ENCODE data around the gene MRPL10.

DNA sequence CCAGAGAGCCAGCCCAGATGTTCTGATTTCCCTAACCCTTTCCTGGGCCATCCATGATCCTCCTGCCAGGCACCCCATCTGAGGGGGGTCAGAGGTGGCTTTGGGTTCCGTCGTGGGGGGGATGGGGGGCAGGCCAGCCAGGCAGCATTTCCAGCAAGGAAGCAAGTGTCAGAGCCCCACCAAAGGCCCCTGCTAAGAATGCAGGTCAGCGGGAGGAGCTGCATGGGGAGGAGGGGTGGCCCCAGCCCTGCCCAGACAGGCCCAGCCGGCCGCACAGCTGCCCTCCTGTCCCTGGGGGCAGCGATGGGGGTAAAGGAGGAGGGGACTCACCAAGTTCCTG, 12.0 kb upstream of the MRPL10 start:
- TF ChIP-seq YY1 (IDR thresholded peaks at IDR 0.05; ENCODE audit: extremely low read depth, insufficient replicate concordance, low read depth, low read length) (no peak), CBX3 (IDR thresholded peaks at IDR 0.05; ENCODE audit: low read depth) (no peak), FOSL1 (IDR thresholded peaks at IDR 0.05; ENCODE audit: low read depth) (no peak), JUND (IDR thresholded peaks at IDR 0.05) (no peak)
- TF ChIP-seq, protein P1, sequence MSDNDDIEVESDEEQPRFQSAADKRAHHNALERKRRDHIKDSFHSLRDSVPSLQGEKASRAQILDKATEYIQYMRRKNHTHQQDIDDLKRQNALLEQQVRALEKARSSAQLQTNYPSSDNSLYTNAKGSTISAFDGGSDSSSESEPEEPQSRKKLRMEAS (IDR thresholded peaks at IDR 0.05) = no peak
- TF ChIP-seq, protein P2, sequence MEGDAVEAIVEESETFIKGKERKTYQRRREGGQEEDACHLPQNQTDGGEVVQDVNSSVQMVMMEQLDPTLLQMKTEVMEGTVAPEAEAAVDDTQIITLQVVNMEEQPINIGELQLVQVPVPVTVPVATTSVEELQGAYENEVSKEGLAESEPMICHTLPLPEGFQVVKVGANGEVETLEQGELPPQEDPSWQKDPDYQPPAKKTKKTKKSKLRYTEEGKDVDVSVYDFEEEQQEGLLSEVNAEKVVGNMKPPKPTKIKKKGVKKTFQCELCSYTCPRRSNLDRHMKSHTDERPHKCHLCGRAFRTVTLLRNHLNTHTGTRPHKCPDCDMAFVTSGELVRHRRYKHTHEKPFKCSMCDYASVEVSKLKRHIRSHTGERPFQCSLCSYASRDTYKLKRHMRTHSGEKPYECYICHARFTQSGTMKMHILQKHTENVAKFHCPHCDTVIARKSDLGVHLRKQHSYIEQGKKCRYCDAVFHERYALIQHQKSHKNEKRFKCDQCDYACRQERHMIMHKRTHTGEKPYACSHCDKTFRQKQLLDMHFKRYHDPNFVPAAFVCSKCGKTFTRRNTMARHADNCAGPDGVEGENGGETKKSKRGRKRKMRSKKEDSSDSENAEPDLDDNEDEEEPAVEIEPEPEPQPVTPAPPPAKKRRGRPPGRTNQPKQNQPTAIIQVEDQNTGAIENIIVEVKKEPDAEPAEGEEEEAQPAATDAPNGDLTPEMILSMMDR (IDR thresholded peaks at IDR 0.05 in 2 of 3, conservative IDR thresholded peaks at IDR 0.05 in 1 of 3; ENCODE audit: borderline replicate concordance in 1 of 3, insufficient read depth in 1 of 3, low read depth in 2 of 3, low read length in 2 of 3) = 0 out of 6 replicates have a peak, but pooled peaks of 1 of the 3 experiments have one; percentile 9
- TF ChIP-seq, protein P3, sequence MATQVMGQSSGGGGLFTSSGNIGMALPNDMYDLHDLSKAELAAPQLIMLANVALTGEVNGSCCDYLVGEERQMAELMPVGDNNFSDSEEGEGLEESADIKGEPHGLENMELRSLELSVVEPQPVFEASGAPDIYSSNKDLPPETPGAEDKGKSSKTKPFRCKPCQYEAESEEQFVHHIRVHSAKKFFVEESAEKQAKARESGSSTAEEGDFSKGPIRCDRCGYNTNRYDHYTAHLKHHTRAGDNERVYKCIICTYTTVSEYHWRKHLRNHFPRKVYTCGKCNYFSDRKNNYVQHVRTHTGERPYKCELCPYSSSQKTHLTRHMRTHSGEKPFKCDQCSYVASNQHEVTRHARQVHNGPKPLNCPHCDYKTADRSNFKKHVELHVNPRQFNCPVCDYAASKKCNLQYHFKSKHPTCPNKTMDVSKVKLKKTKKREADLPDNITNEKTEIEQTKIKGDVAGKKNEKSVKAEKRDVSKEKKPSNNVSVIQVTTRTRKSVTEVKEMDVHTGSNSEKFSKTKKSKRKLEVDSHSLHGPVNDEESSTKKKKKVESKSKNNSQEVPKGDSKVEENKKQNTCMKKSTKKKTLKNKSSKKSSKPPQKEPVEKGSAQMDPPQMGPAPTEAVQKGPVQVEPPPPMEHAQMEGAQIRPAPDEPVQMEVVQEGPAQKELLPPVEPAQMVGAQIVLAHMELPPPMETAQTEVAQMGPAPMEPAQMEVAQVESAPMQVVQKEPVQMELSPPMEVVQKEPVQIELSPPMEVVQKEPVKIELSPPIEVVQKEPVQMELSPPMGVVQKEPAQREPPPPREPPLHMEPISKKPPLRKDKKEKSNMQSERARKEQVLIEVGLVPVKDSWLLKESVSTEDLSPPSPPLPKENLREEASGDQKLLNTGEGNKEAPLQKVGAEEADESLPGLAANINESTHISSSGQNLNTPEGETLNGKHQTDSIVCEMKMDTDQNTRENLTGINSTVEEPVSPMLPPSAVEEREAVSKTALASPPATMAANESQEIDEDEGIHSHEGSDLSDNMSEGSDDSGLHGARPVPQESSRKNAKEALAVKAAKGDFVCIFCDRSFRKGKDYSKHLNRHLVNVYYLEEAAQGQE (IDR thresholded peaks at IDR 0.05; ENCODE audit: low read depth) = no peak

Data from HCT116 (cell line).